Purkinje cell (primary cell): ENCODE measurements around the gene SOSTDC1. TPM values are rescaled to one million over a fixed set of nuclear protein-coding genes. Genes with fewer than 3 reads are reported as not detected.

ENCODE experiments used
- polyA plus RNA-seq: library from polyadenylated mRNA; unstranded; fragments of >200 nt; fragmentation: Nextera tagmentation; gene quantifications from 2 replicates; pipeline ENCODE4 v1.2.1, GENCODE V29; 2014

SOSTDC1 gene, protein sequence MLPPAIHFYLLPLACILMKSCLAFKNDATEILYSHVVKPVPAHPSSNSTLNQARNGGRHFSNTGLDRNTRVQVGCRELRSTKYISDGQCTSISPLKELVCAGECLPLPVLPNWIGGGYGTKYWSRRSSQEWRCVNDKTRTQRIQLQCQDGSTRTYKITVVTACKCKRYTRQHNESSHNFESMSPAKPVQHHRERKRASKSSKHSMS
- 61.0 and 90.2 TPM in 2 replicates for polyA plus RNA-seq

DNA sequence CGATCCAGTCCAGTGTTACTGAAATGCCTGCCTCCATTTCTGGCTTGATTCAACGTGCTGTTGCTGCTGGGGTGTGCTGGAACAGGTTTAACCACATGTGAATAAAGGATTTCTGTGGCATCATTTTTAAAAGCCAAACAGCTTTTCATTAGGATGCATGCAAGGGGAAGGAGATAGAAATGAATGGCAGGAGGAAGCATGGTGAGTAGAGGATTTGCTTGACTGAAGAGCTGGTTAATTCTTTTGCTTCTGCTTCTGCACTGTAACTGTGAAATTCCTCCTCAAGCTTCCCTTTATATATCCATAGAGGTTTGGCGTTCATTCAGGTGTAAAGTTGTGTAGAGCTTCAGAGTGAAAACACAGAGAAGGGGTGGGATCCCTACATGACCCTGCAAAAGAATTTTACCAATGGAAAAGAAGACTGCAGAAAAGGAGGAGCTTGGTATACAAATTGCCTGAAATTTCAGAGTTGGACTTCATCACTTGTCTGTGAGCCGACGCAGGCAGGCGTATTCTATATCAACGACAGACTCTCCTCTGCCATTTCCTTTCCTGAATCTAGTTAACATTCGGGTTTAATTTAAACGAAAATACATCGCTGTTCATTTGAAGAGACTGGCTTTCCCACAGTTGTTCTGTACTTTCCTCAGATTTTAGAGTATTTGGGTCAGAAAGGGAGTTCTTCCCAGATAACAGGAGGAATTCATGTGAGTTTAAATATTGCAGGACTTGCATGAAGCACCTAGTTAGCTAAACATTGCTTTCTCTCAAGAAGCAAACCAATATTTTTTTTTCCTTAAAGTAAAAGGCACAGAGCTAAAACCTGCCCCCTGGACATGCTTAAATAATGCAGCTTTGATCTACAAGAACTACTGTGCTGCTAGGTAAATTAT, at the start of gene SOSTDC1:
Gene SOSTDC1, minus strand, starts transcription at position 270 of the 893 bp plus-strand sequence. Its CDS starts 70 bp downstream, at position 200.

GRCh38 chr7:16421333-16422102, 44.0 kb downstream of the SOSTDC1 start, which contains the start of gene CRPPA:
Gene CRPPA (minus strand): TSS chr7:16421538. CDS start chr7:16421322, 216 bp downstream.

Other genes with a start within 250 kb of the SOSTDC1 start
- gene CRPPA, start 44.2 kb downstream of the SOSTDC1 start, polyA plus RNA-seq: 7.4 and 12.9 TPM in 2 replicates
- gene LRRC72, start 61.1 kb upstream of the SOSTDC1 start, polyA plus RNA-seq: not detected in 2 replicates
- 59.9 and 66.4 TPM in 2 replicates for gene ANKMY2, start 180.0 kb upstream of the SOSTDC1 start, polyA plus RNA-seq
- 33.9 and 55.2 TPM in 2 replicates for gene BZW2, start 180.4 kb upstream of the SOSTDC1 start, polyA plus RNA-seq